Stimulated activated CD8-positive, alpha-beta memory T cell treated with anti-CD3 and anti-CD28 coated beads, Interleukin-2, amount 100 ng/mL, for 1 hour (primary cell): ENCODE data around the gene TIAM2.

Source experiments
- DNase-seq, 2 donors: peaks; one replicate each; pipeline ENCODE4 v3.0.0-alpha.2; 2020; ENCODE audit warnings: low read depth in 2 of 2

TIAM2 gene

DNA sequence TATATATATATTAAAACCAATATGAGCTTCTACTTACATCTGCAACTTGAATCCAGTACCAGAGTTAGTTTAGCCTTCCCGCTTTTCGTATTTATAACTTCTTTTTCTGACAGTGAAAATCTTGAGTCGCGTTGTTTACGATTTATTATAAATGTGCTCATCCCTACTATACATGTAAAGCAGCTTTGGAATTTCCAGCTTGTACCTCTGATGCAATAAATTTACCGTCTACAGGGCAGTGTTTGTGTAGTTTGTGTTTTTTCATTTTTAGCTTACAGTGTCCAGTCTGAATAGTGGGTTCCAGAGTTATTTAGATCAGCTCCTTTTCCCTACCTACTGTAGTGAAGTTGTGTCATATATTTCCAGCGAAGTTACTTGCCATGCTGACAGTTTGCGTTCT is 66.3 kb downstream of the TIAM2 start:
- no peak for DNase-seq

- no peak for DNase-seq
Observed at GRCh38 chr6:155062866-155063341, 67.8 kb downstream of the TIAM2 start.

DNA sequence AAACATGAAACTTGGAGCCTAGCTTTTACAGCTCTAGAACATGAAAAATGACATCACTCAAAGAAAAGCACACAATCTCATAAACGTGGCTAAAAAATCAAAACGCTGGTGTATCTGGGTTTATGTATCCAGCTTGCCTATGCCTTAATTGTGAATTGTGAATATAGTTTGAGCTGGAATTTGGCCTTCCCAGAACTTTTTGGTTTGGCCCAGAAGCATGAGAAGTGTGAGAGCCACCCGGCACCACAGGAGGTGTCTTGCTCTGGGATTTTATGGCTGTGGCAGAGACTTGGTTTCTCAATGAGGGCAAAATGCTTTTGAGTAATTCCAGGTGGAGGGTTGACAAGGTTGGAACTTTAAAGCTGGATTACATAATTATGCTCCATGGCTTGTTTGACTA is 69.2 kb downstream of the TIAM2 start:
- no peak for DNase-seq

DNA sequence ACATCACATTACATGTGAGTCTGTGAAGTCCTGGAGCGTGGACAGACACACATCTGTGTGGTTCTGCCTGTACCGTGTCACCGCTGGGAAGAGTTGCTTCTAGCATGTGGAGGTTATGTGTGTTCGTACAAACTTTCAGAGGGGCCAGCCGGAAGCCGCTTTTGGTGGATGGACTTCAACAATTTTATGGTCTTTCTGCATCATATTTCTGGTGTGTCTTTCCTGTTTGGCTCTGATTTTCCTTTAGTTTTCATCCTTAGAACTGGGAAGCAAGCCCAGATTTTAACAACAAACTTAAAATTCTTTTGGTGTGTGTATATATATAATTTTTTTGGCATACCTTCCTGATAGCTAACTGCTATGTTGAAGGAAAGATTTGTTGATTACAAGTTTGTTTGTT is 71.2 kb downstream of the TIAM2 start:
- no peak for DNase-seq

DNA sequence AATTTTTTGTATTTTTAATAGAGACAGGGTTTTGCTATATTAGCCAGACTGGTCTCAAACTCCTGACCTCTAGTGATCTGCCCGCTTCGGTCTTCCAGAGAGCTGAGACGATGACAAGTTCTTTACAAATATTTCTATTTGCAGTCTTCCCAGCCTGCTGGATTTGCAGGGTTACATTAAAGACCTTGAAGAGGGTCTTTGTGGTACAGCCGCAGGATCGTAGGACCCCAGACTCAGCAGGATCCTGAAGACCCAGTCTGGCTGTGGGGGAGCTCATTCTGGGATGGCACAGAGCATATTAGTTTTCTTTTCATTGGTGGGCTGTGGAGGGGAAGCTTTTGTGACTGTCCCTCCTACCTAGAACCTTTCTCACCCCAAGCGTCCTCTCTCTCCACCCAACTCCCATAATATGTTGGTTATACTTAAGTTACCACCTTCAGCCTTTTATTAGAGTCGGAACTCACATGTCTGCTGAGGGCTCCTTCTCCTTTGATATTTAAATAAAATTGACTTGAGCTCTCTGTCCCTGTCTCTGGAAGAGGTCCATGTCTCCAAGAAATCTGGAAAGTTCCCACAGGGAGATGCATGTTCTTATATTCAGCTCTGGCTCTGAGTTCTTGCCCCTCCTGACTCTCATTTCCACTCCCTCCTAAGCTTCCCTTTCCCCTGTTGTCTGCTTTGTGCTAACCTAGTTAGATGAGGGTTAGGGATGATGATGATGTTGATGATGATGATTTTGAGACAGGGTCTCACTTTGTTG is 72.0 kb downstream of the TIAM2 start:
- DNase-seq: no peak

- no peak for DNase-seq
Observed at GRCh38 chr6:155067956-155068615, 73.0 kb downstream of the TIAM2 start.

- DNase-seq: no peak
Observed at GRCh38 chr6:155069543-155069942, 74.4 kb downstream of the TIAM2 start.

GRCh38 chr6:155075930-155076695 is 81.0 kb downstream of the TIAM2 start:
- DNase-seq: no peak

DNA sequence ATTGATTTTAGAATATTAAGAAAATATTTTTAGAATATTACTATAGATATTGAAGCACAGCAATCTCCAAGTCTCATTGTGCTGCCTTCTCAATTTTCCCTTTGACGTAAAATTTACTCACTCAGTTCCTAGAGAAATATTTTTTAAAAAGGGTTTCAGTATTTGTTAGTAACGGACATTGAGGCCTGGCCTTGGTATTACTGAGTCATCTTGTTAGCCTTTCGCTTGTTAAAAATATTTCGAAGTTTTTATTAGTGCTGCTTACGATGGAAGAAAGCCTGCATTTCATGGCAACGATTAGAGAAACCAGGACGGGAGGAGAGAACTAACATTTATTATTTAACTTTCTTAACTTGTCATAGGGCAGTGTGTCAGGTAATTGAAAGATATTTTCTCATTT is 82.2 kb downstream of the TIAM2 start:
- no peak for DNase-seq

DNA sequence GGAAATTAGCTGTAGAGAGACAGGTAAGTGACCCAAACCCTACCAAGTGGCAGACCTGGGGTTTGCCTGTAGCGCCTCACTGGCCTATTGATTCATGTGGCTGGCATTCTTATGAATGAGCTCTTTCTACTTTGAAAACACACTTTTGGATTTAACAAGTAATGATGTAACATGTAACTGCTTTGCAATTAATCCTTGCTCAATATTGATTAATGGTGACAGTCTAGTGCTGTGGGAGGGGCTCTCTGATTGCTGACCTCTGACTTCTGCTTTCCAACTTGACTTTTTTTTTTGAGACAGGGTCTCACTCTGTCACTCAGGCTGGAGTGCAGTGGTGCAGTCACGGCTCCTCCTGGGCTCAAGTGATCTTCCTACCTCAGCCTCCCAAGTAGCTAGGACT is 82.7 kb downstream of the TIAM2 start:
- no peak for DNase-seq

GRCh38 chr6:155078331-155078745 is 83.2 kb downstream of the TIAM2 start:
- no peak for DNase-seq

DNA sequence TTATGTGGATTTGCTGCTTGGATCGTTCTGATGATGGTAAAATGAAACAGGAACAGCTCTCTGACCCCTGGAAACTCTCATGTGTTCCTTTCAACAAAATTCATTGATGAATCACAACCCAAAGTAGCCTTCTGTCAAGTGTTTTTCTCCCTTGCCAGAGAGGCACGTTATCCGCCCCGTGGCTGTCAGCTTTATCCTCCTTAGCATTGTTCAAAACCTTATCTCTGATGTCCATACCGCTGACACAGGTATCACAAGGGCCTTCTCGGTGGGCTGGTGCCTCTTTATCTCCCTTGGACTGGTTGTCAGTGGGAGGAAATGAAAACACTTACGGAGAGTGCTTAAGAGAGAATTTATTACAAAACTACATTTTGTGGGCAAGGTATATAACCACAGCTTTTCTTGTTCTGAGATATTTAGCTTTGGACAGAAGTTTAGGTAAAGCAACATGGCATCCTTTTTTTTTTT is 84.9 kb downstream of the TIAM2 start:
- no peak for DNase-seq

DNA sequence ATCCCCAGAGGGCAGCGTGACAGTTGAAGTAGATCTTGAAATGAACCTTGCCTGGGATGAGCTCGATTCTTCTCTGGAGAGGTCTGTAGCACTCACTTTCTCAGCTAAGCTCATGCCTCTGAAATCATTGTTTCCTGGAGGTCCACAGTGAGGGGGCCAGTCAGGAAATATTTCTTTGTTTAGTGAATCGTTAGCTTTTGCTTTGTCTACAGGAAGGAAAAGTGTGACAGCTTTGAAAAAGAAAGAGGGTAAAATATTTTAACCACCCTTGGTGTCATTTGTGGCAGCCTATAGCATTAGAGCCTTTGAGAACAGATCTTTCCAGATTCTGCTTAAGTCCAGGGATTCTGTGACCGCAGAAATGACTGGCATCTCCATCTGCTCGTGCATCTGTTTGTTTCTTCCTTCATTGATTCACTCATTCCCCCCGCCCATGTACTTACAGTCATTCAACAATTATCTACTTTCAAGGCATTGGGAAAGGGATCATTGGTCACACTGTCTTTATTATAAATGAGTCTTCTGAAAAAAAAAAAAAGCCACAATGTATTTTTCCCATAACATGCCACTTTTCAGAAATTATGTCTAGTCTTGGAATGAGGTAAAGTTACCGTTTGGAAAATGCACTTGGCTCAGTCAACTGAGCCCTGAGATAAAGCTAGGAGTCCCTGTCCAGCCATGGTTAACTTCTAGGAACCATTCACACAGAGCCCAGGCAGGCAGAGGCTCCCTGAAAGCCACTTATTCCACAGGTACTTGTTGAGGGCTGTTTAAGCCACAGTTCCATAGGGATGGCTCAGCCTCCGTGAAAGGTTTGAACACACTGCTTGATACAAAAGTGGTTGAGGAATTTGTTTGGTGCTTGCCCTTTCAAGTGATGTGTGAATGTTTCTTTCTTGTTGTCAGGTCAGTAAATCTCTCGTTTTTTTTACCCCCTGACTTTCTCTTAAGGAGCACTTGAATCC is 86.0 kb downstream of the TIAM2 start:
- DNase-seq: no peak

DNA sequence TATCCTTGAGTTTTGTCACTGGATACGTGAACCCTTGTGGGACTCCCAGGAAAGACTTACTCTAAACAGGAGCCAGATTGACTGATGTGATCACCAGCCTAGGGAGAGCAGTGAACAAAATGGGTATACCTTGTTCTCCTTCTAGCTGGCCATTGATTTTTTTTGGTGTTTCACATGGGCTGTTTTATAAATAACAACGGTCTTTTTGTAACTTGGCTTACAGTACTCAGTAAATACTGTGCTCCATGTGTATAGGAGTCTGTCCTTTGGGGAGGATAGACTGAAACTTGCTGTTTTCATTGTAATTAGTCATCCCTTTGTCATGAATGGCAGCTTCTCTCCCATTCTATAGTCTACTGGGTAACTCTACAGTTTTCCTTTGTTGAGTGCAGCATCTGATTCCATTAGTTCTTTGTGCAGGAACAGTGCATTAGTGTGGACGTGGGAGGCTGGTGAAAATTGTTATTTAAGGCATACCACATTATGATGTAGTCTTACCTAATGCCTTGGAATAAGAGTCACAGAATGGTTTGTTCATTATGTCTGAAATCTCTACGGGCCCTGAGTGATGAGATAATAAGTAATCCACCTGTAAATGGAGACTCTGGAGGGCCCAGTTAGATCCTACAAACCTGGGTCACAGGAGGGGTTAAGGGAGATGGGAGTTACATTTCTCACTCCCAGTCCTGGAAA is 89.5 kb downstream of the TIAM2 start:
- DNase-seq: no peak

DNA sequence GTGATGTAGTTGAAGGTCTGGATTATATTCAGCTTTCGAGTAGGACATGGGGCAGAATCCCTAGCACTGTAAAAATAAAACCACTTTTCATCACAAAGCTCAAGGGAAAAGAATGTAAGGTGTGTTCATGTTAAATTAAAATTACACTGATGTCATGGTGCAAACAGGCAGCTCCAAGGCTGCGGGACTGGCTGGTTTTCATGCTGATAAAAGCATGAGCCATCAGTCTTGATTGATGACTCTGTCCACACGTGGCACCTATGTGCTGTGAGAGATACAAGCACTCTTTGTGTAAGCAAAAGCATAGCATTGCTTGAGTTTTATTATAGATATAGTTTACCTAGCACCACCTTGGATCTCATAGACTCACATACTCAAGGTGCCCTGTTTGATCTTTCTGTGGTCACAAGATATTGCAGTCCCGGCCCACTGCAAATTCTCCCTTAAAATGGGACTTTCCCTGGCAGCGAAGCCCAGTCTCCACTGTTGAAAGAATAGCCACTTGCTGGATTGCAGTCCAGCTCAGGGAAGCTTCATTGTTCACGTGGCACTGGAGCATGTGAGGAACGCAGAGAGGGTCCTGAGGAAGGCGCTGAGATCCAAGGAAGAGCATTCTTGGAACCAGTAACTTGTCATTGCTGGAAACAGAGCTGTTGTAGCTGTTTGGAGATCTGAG is 90.6 kb downstream of the TIAM2 start:
- no peak for DNase-seq

GRCh38 chr6:155088856-155089255 is 93.7 kb downstream of the TIAM2 start:
- DNase-seq: no peak

DNA sequence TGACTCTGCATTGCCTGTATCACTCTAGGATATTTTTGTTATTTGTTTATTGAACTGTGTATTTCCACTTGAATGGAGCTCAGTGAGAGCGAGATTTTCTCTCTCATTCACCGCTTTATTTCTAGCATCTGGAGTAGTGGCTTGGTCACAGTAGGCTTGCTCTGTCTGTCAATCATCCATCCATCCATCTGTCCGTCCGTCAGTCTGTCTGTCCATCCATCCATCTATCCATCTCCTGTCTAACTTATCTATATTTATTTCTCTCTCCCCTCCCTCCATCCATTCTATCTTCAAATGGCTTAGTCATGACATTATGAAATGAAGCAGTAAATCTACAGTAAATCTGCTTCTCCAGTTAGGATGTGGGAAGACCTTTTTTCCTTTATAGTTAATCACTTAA is 94.6 kb downstream of the TIAM2 start:
- no peak for DNase-seq

DNA sequence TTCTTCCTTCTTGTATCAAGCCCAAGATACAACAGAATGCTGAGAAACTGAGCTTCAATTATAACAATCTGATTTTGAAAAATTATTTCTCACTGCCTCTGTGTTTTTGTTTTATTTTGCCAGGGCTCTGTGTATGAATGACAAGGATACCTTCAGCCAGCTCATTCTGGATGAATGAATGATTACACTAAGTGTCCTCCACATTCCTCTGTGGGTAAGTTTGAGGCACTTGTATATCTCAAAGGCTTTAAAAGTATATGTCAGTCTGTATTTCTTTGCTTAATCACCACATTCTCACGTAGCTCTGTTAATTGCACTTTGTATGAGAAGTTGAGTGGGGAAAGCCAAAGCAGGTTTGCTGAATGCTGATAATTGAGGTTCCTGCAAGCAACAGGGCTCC is 95.1 kb downstream of the TIAM2 start:
- DNase-seq: no peak

- no peak for DNase-seq
Observed at GRCh38 chr6:155091756-155092155, 96.6 kb downstream of the TIAM2 start.

DNA sequence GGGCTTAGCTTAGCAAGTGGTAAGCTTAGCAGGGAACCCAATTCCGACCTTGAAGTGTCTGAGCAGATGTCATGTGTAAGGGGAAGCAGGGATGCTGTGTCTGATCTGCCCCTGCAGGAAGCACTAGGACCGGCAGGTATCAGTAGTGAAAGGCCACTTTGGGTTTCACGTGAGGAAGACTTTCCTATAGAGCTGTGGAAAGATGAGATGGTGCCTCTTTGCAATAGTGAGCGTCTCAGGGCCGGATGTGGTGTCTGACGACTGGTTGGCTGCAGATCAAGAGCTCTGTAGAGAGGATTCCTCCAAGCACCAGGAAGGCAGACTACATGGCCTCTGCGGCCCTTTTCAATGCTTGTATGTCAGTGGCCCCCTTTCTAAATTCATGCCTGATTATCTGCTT is 98.3 kb downstream of the TIAM2 start:
- DNase-seq: no peak
